ENCODE data around the gene ENOX2.
A peak's percentile ranks its signal among the peaks of the same experiment; 100 is the strongest.

Gene ENOX2

DNA sequence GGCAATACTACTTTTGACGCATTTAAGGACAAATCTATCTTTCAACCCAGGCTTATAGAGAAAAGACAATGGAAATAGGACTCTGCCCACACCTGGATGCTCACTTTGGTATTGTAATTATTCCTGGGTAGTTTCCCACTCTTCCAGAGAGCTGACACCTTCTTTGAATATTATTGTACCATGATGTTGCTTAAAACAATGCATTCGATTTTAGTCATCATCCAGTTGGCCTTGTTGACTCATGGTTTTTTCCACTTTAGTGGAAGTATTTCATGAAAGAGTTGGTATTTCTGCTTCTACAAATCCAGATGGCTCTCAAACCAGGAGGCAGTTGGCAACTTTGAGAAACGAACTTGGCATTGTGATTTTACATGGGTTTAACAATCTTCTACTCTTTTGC, 124.2 kb downstream of the ENOX2 start:
- no peak overlapping the region for H2BK15ac ChIP-seq (ENCODE audit: low read depth, poor library complexity, severe bottlenecking)
- no peak overlapping the region for H3K4me2 ChIP-seq (ENCODE audit: low read length, poor library complexity, severe bottlenecking)
- peak overlapping the region; percentile 12 for H3K9ac ChIP-seq (ENCODE audit: low read length)
- H3K18ac ChIP-seq (ENCODE audit: low read depth in 1 of 2, low read length in 2 of 2): no peak overlapping the region
- no peaks in the 10 kb centered on the region for H3K79me1 ChIP-seq (replicated peaks; ENCODE audit: low read length, poor library complexity, severe bottlenecking)
- H2BK5ac ChIP-seq (ENCODE audit: low read depth, low read length, poor library complexity, severe bottlenecking): no peak overlapping the region
- no peaks in the 10 kb centered on the region for H3K4me1 ChIP-seq (ENCODE audit: control insufficient read depth, insufficient read depth, low read depth, low read length)
- H3K36me3 ChIP-seq (ENCODE audit: control insufficient read depth in 1 of 2, insufficient read depth in 2 of 2, low read depth in 1 of 2, low read length in 2 of 2): no peaks in the 10 kb centered on the region
- no peak overlapping the region for H2BK120ac ChIP-seq (ENCODE audit: low read depth, low read length)
- H3K27ac ChIP-seq (ENCODE audit: low read length, poor library complexity, severe bottlenecking): no peak overlapping the region
- no peak overlapping the region for H3K23ac ChIP-seq (ENCODE audit: low read length in 2 of 2)
- no peak overlapping the region for H2BK12ac ChIP-seq (ENCODE audit: low read length in 2 of 2)
- H3K4ac ChIP-seq (ENCODE audit: low read depth in 1 of 2, low read length in 2 of 2): no peak overlapping the region
- no peak overlapping the region for H2AFZ ChIP-seq (ENCODE audit: low read depth, low read length)
- H4K91ac ChIP-seq (ENCODE audit: low read length): no peak overlapping the region
- H3K9me3 ChIP-seq (ENCODE audit: control insufficient read depth, low read length): no peaks in the 10 kb centered on the region
- no peak overlapping the region for H3K14ac ChIP-seq (ENCODE audit: low read length in 2 of 2)
- no peak overlapping the region for H4K8ac ChIP-seq (ENCODE audit: low read length)
- no peak overlapping the region for H3K4me3 ChIP-seq (ENCODE audit: insufficient read depth in 1 of 2, low read depth in 1 of 2, low read length in 2 of 2)
- no peak for DNase-seq
- WGBS: 100% methylated on average over 1 of the region's 3 CpGs
- no peaks in the 10 kb centered on the region for H3K27me3 ChIP-seq (ENCODE audit: control insufficient read depth in 1 of 2, insufficient read depth in 1 of 2, low read length in 2 of 2)
- no peak overlapping the region for H2AK5ac ChIP-seq (ENCODE audit: low read length, severe bottlenecking)

DNA sequence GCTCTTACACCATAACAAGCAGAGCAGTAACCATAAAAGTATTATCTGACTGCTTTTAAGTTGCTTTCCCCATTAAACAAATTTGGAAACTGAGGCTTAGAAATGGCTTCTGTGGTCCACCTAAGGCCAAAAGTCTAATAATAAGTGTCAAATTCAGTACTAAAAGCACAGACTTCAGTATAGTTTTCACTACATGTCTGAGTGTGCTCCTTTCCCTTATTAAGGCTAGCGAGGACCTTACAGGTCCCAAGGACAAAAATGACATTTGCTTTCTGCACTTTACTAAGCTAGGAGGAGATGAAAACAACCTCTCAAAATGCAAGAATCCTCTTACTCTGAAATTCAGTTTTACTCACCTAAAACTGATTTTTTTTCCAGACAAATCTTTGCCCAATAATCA, 127.2 kb downstream of the ENOX2 start:
- no peak overlapping the region for H4K8ac ChIP-seq (ENCODE audit: low read length)
- peaks cover 2% of the 10 kb centered on the region for H3K4me1 ChIP-seq (ENCODE audit: control insufficient read depth, insufficient read depth, low read depth, low read length)
- H2AFZ ChIP-seq (ENCODE audit: low read depth, low read length): no peak overlapping the region
- WGBS: 100% methylated on average over 1 of the region's 1 CpG
- no peaks in the 10 kb centered on the region for H3K9me3 ChIP-seq (ENCODE audit: control insufficient read depth, low read length)
- no peak overlapping the region for H2BK5ac ChIP-seq (ENCODE audit: low read depth, low read length, poor library complexity, severe bottlenecking)
- H2BK120ac ChIP-seq (ENCODE audit: low read depth, low read length): no peak overlapping the region
- H2BK12ac ChIP-seq (ENCODE audit: low read length in 2 of 2): no peak overlapping the region
- no peak overlapping the region for H4K91ac ChIP-seq (ENCODE audit: low read length)
- H3K27ac ChIP-seq (ENCODE audit: low read length, poor library complexity, severe bottlenecking): no peak overlapping the region
- no peaks in the 10 kb centered on the region for H3K27me3 ChIP-seq (ENCODE audit: control insufficient read depth in 1 of 2, insufficient read depth in 1 of 2, low read length in 2 of 2)
- H3K23ac ChIP-seq (ENCODE audit: low read length in 2 of 2): no peak overlapping the region
- no peak overlapping the region for H2BK15ac ChIP-seq (ENCODE audit: low read depth, poor library complexity, severe bottlenecking)
- H3K9ac ChIP-seq (ENCODE audit: low read length): no peak overlapping the region
- H3K79me1 ChIP-seq (replicated peaks; ENCODE audit: low read length, poor library complexity, severe bottlenecking): no peaks in the 10 kb centered on the region
- H3K4ac ChIP-seq (ENCODE audit: low read depth in 1 of 2, low read length in 2 of 2): no peak overlapping the region
- no peak overlapping the region for H3K4me2 ChIP-seq (ENCODE audit: low read length, poor library complexity, severe bottlenecking)
- no peak overlapping the region for H3K4me3 ChIP-seq (ENCODE audit: insufficient read depth in 1 of 2, low read depth in 1 of 2, low read length in 2 of 2)
- H2AK5ac ChIP-seq (ENCODE audit: low read length, severe bottlenecking): no peak overlapping the region
- no peak overlapping the region for H3K18ac ChIP-seq (ENCODE audit: low read depth in 1 of 2, low read length in 2 of 2)
- H3K14ac ChIP-seq (ENCODE audit: low read length in 2 of 2): no peak overlapping the region
- DNase-seq: no peak
- no peaks in the 10 kb centered on the region for H3K36me3 ChIP-seq (ENCODE audit: control insufficient read depth in 1 of 2, insufficient read depth in 2 of 2, low read depth in 1 of 2, low read length in 2 of 2)

DNA sequence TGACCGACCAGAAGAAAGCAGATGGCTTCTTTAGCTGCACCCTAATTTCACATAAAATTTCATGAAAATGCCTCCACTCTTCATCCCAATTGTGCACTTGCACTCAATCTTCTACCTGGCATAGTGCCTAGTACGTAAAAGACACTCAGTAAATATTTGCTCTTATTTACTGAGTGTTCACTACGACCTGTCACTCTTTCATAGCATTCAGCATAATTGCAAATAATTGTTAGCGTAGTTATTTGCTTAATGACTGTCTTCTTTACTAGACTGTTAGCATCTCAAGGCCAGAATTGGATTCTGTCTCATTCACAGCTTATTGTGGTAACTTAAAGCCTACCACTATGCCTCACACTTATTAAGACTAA, 130.2 kb downstream of the ENOX2 start:
- H2AK5ac ChIP-seq (ENCODE audit: low read length, severe bottlenecking): no peak overlapping the region
- no peak overlapping the region for H2BK12ac ChIP-seq (ENCODE audit: low read length in 2 of 2)
- H3K27ac ChIP-seq (ENCODE audit: low read length, poor library complexity, severe bottlenecking): no peak overlapping the region
- peak overlapping the region; percentile 32 for H3K9ac ChIP-seq (ENCODE audit: low read length)
- H3K79me1 ChIP-seq (replicated peaks; ENCODE audit: low read length, poor library complexity, severe bottlenecking): no peaks in the 10 kb centered on the region
- no peaks in the 10 kb centered on the region for H3K9me3 ChIP-seq (ENCODE audit: control insufficient read depth, low read length)
- WGBS: 28% methylated on average over 1 of the region's 4 CpGs
- H2AFZ ChIP-seq (ENCODE audit: low read depth, low read length): no peak overlapping the region
- no peak overlapping the region for H2BK5ac ChIP-seq (ENCODE audit: low read depth, low read length, poor library complexity, severe bottlenecking)
- H4K91ac ChIP-seq (ENCODE audit: low read length): no peak overlapping the region
- DNase-seq: no peak
- peaks cover 2% of the 10 kb centered on the region for H3K4me1 ChIP-seq (ENCODE audit: control insufficient read depth, insufficient read depth, low read depth, low read length)
- no peak overlapping the region for H2BK15ac ChIP-seq (ENCODE audit: low read depth, poor library complexity, severe bottlenecking)
- no peaks in the 10 kb centered on the region for H3K36me3 ChIP-seq (ENCODE audit: control insufficient read depth in 1 of 2, insufficient read depth in 2 of 2, low read depth in 1 of 2, low read length in 2 of 2)
- no peak overlapping the region for H3K23ac ChIP-seq (ENCODE audit: low read length in 2 of 2)
- no peak overlapping the region for H3K18ac ChIP-seq (ENCODE audit: low read depth in 1 of 2, low read length in 2 of 2)
- H3K4ac ChIP-seq (ENCODE audit: low read depth in 1 of 2, low read length in 2 of 2): no peak overlapping the region
- no peak overlapping the region for H3K14ac ChIP-seq (ENCODE audit: low read length in 2 of 2)
- no peak overlapping the region for H3K4me2 ChIP-seq (ENCODE audit: low read length, poor library complexity, severe bottlenecking)
- no peak overlapping the region for H2BK120ac ChIP-seq (ENCODE audit: low read depth, low read length)
- no peak overlapping the region for H4K8ac ChIP-seq (ENCODE audit: low read length)
- H3K4me3 ChIP-seq (ENCODE audit: insufficient read depth in 1 of 2, low read depth in 1 of 2, low read length in 2 of 2): no peak overlapping the region
- no peaks in the 10 kb centered on the region for H3K27me3 ChIP-seq (ENCODE audit: control insufficient read depth in 1 of 2, insufficient read depth in 1 of 2, low read length in 2 of 2)

GRCh38 chrX:130772105-130772775, 130.8 kb downstream of the ENOX2 start:
- no peaks in the 10 kb centered on the region for H3K36me3 ChIP-seq (ENCODE audit: control insufficient read depth in 1 of 2, insufficient read depth in 2 of 2, low read depth in 1 of 2, low read length in 2 of 2)
- H2BK12ac ChIP-seq (ENCODE audit: low read length in 2 of 2): peak overlapping the region in 1 of 2 experiments; percentile 39
- 45% methylated on average over 4 of the region's 4 CpGs for WGBS
- H3K14ac ChIP-seq (ENCODE audit: low read length in 2 of 2): peak overlapping the region in 1 of 2 experiments; percentile 11
- H2AK5ac ChIP-seq (ENCODE audit: low read length, severe bottlenecking): no peak overlapping the region
- H3K9ac ChIP-seq (ENCODE audit: low read length): peak overlapping the region; percentile 39
- no peaks in the 10 kb centered on the region for H3K9me3 ChIP-seq (ENCODE audit: control insufficient read depth, low read length)
- H3K4me2 ChIP-seq (ENCODE audit: low read length, poor library complexity, severe bottlenecking): no peak overlapping the region
- H2BK15ac ChIP-seq (ENCODE audit: low read depth, poor library complexity, severe bottlenecking): no peak overlapping the region
- no peak overlapping the region for H3K27ac ChIP-seq (ENCODE audit: low read length, poor library complexity, severe bottlenecking)
- H3K4me1 ChIP-seq (ENCODE audit: control insufficient read depth, insufficient read depth, low read depth, low read length): peaks cover 2% of the 10 kb centered on the region
- H2BK5ac ChIP-seq (ENCODE audit: low read depth, low read length, poor library complexity, severe bottlenecking): no peak overlapping the region
- no peak overlapping the region for H2AFZ ChIP-seq (ENCODE audit: low read depth, low read length)
- H2BK120ac ChIP-seq (ENCODE audit: low read depth, low read length): no peak overlapping the region
- H3K23ac ChIP-seq (ENCODE audit: low read length in 2 of 2): no peak overlapping the region
- H3K18ac ChIP-seq (ENCODE audit: low read depth in 1 of 2, low read length in 2 of 2): peak overlapping the region in 1 of 2 experiments; percentile 79
- no peaks in the 10 kb centered on the region for H3K79me1 ChIP-seq (replicated peaks; ENCODE audit: low read length, poor library complexity, severe bottlenecking)
- no peak overlapping the region for H3K4ac ChIP-seq (ENCODE audit: low read depth in 1 of 2, low read length in 2 of 2)
- no peaks in the 10 kb centered on the region for H3K27me3 ChIP-seq (ENCODE audit: control insufficient read depth in 1 of 2, insufficient read depth in 1 of 2, low read length in 2 of 2)
- no peak overlapping the region for H4K8ac ChIP-seq (ENCODE audit: low read length)
- no peak overlapping the region for H3K4me3 ChIP-seq (ENCODE audit: insufficient read depth in 1 of 2, low read depth in 1 of 2, low read length in 2 of 2)
- H4K91ac ChIP-seq (ENCODE audit: low read length): no peak overlapping the region
- DNase-seq: peak; percentile 70

Data from mesenchymal stem cell (in vitro differentiated cells and primary cell).